HCT116 (cell line): ENCODE data around the gene WBP1L.

Experiments
- CTCF ChIP-seq, 3 experiments: fragments of 200-600 bp in 1 of 3; sonication (generic) in 1 of 3; IDR thresholded peaks in 2 of 3; conservative IDR thresholded peaks in 1 of 3; 2 replicates each; pipeline ENCODE4 v1.5.1; 2012 to 2017; ENCODE audit warnings: low read depth in 2 of 3, low read length in 2 of 3, antibody characterized with exemption in 1 of 3, borderline replicate concordance in 1 of 3, control low read depth in 1 of 3, mild to moderate bottlenecking in 1 of 3, mixed read lengths in 1 of 3, mixed run types in 1 of 3, moderate library complexity in 1 of 3; ENCODE audit not compliant: insufficient read depth in 1 of 3
- EZH2 ChIP-seq: fragments of 200-600 bp; sonication (generic); IDR thresholded peaks from 2 replicates; pipeline ENCODE4 v1.6.1; 2017; ENCODE audit warnings: antibody characterized with exemption, mixed run types
- JUND ChIP-seq: IDR thresholded peaks from 2 replicates; pipeline ENCODE4 v1.6.1; 2012

GRCh38 chr10:102826148-102826796 lies 82.5 kb downstream of the WBP1L start:
- no peak for TF ChIP-seq CTCF (IDR thresholded peaks at IDR 0.05 in 2 of 3, conservative IDR thresholded peaks at IDR 0.05 in 1 of 3; ENCODE audit: borderline replicate concordance in 1 of 3, insufficient read depth in 1 of 3, low read depth in 2 of 3, low read length in 2 of 3)
- TF ChIP-seq EZH2 = no peak
- TF ChIP-seq JUND = no peak
